ENCODE data around the gene JAML. TPM values are rescaled to one million over a fixed set of nuclear protein-coding genes. Genes with fewer than 3 reads are reported as not detected.

Gene JAML
- total RNA-seq, 6 donors from 2014 or later = 33.0 to 105 (median 49.5) TPM

- TF ChIP-seq POLR2AphosphoS5 (IDR thresholded peaks at IDR 0.05) = no peak
- TF ChIP-seq EP300 (IDR thresholded peaks at IDR 0.05) = no peak
- no peak for TF ChIP-seq POLR2A (IDR thresholded peaks at IDR 0.05)
- no peak for TF ChIP-seq CTCF (IDR thresholded peaks at IDR 0.05)
- Histone ChIP-seq H3K9me3 (no peaks in the 10 kb centered on the region), H3K27ac (no peak overlapping the region), H3K36me3 (peaks cover 0 to 25% (median 6%) of the 10 kb centered on the region in 4 donors), H3K27me3 (no peaks in the 10 kb centered on the region), H3K4me1 (peaks cover 0 to 29% (median 13%) of the 10 kb centered on the region in 4 donors), H3K4me3 (no peak overlapping the region)
- no peak for ATAC-seq (ENCODE audit: low FRiP score in 2 of 2)
- DNase-seq = no peak
- WGBS, 2 donors = 98 to 100% methylated on average over 1 of the region's 1 CpG
Measured at GRCh38 chr11:118259138-118259537, 34.3 kb upstream of the JAML start.

GRCh38 chr11:118258410-118258809, 33.6 kb upstream of the JAML start:
- TF ChIP-seq CTCF (IDR thresholded peaks at IDR 0.05) = peak in 1 of 6 experiments; percentile 5
- TF ChIP-seq POLR2AphosphoS5 (IDR thresholded peaks at IDR 0.05) = no peak
- no peak for TF ChIP-seq EP300 (IDR thresholded peaks at IDR 0.05)
- no peak for TF ChIP-seq POLR2A (IDR thresholded peaks at IDR 0.05)
- Histone ChIP-seq H3K27me3 (no peaks in the 10 kb centered on the region), H3K4me3 (no peak overlapping the region), H3K9me3 (no peaks in the 10 kb centered on the region), H3K27ac (no peak overlapping the region), H3K4me1 (peaks cover 0 to 23% (median 7%) of the 10 kb centered on the region in 4 donors), H3K36me3 (peaks cover 0 to 25% (median 6%) of the 10 kb centered on the region in 4 donors)
- no peak for ATAC-seq (ENCODE audit: low FRiP score in 2 of 2)
- 0% methylated on average over 1 of the region's 1 CpG for WGBS, 2 donors
- no peak for DNase-seq

GRCh38 chr11:118252688-118253087, 27.9 kb upstream of the JAML start:
- no peaks in the 10 kb centered on the region for H3K27me3 ChIP-seq
- DNase-seq (no peak), ATAC-seq (ENCODE audit: low FRiP score in 2 of 2) (peak in 1 of 2 donors; percentile 38)
- H3K4me3 ChIP-seq = peak overlapping the region in 3 of 4 donors; percentile 55 to 71 (median 67)
- peaks cover 0 to 6% (median 4%) of the 10 kb centered on the region in 4 donors for H3K36me3 ChIP-seq
- peaks cover 3 to 24% (median 15%) of the 10 kb centered on the region in 4 donors for H3K4me1 ChIP-seq
- WGBS, 2 donors = 48 to 55% methylated on average over 3 of the region's 3 CpGs
- TF ChIP-seq CTCF (IDR thresholded peaks at IDR 0.05) (no peak), POLR2A (IDR thresholded peaks at IDR 0.05) (no peak), POLR2AphosphoS5 (IDR thresholded peaks at IDR 0.05) (no peak)
- H3K27ac ChIP-seq = peak overlapping the region; percentile 90 to 96 (median 92)
- H3K9me3 ChIP-seq = no peaks in the 10 kb centered on the region

GRCh38 chr11:118251858-118252652, 27.2 kb upstream of the JAML start, which contains the start of gene MPZL3:
Gene MPZL3, minus strand, starts transcription at chr11:118252365. Its CDS starts 71 bp downstream, at chr11:118252294.
- TF ChIP-seq EP300 (IDR thresholded peaks at IDR 0.05) (peak in 2 of 4 donors; percentile 12 to 27), CTCF (IDR thresholded peaks at IDR 0.05) (no peak), POLR2AphosphoS5 (IDR thresholded peaks at IDR 0.05) (peak; percentile 78 to 88), POLR2A (IDR thresholded peaks at IDR 0.05) (peak in 2 of 4 donors; percentile 76 to 85)
- peak; percentile 83 to 88 for ATAC-seq (ENCODE audit: low FRiP score in 2 of 2)
- Histone ChIP-seq H3K4me3 (peak within 1 kb of the TSS; percentile 55 to 71 (median 62)), H3K27ac (peak within 1 kb of the TSS; percentile 90 to 96 (median 92)), H3K9me3 (no peaks in the 10 kb centered on the region), H3K36me3 (peaks cover 0 to 6% (median 4%) of the 10 kb centered on the region in 4 donors), H3K4me1 (peaks cover 7 to 30% (median 15%) of the 10 kb centered on the region in 4 donors), H3K27me3 (no peaks in the 10 kb centered on the region)
- peak; percentile 76 to 94 for DNase-seq
- 4% methylated on average over 27 to 33 of the region's 33 CpGs for WGBS, 2 donors
